GM13977 (cell line): ENCODE data around the gene PAX7.

ENCODE experiments used
- DNase-seq: peaks from one replicate; pipeline ENCODE4 v3.0.0; 2012; ENCODE audit warnings: low spot score
- in situ Hi-C: fragments of 300-500 bp; cut with MboI; formaldehyde crosslinking; loops from one replicate; pipeline ENCODE4 v1.12.0; 2022; ENCODE audit warnings: low sequenced_read_pairs, low pct_unique_long_range_greater_than_20kb, mixed read lengths, inconsistent platforms; ENCODE audit not compliant: unreplicated experiment
- TF ChIP-seq, protein P1 (sequence below): IDR thresholded peaks from 2 replicates; pipeline ENCODE4 v1.5.1; 2012; ENCODE audit warnings: mild to moderate bottlenecking, control low read depth; ENCODE audit not compliant: insufficient read depth; ENCODE audit errors: extremely low read depth, missing control alignments

PAX7 gene

DNA sequence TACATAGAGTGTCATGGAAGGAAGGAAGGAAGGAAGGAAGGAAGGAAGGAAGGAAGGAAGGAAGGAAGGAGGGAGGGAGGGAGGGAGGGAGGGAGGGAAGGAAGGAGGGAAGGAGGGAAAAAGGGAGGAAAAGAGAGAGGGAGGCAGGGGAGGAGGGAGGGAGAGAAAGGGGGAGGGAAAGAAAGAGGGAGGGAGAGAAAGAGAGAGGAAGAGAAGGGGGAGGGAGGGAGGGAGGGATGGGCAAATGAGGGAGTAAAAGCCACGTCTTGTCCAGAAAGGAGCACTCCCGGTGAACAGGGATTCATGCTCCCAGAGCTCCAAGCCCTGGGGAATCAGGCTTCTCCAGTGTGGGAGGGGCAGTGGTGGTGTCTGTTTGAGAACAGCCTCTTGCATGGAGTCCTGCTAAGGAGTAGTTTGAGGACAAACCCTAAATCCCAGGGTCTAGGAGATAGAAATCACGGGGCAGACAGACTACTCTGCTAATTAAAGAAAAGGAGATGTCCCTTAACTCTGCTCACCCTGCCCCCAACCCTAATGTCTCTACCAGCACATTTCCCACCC is 157.3 kb downstream of the PAX7 start:
- in situ Hi-C loops: no loop called here
- TF ChIP-seq, protein P1, sequence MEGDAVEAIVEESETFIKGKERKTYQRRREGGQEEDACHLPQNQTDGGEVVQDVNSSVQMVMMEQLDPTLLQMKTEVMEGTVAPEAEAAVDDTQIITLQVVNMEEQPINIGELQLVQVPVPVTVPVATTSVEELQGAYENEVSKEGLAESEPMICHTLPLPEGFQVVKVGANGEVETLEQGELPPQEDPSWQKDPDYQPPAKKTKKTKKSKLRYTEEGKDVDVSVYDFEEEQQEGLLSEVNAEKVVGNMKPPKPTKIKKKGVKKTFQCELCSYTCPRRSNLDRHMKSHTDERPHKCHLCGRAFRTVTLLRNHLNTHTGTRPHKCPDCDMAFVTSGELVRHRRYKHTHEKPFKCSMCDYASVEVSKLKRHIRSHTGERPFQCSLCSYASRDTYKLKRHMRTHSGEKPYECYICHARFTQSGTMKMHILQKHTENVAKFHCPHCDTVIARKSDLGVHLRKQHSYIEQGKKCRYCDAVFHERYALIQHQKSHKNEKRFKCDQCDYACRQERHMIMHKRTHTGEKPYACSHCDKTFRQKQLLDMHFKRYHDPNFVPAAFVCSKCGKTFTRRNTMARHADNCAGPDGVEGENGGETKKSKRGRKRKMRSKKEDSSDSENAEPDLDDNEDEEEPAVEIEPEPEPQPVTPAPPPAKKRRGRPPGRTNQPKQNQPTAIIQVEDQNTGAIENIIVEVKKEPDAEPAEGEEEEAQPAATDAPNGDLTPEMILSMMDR: no peak
- no peak for DNase-seq

- no peak for DNase-seq
- in situ Hi-C loops: no loop called here
- TF ChIP-seq, protein P1: no peak
Observed at GRCh38 chr1:18789246-18789645, 158.6 kb downstream of the PAX7 start.

- TF ChIP-seq, protein P1: no peak
- no peak for DNase-seq
- in situ Hi-C loops: no loop called here
Observed at GRCh38 chr1:18792747-18793146, 162.1 kb downstream of the PAX7 start.

DNA sequence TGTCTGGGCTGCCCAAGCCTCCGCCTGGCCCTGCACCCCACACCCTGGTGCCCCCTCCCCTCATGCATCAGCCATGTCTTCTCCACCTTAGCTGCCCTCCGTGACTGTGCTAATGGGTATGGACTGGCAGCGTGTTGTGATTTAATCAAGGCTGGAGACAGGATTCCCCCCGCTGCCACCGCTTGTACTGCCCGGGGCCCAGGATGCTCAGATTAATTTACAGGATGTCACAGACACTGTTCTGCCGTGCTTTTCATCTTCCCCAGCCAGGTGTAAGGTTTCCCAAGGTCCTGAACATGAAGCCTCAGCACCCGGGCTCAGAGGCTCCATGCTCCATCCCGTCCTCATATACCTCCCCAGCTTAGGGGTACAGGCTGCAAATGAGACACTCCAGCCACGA is 162.5 kb downstream of the PAX7 start:
- DNase-seq: no peak
- TF ChIP-seq, protein P1: no peak
- in situ Hi-C loops: no loop called here

GRCh38 chr1:18794051-18794450 is 163.4 kb downstream of the PAX7 start:
- TF ChIP-seq, protein P1: no peak
- no peak for DNase-seq
- in situ Hi-C loops: no loop called here

GRCh38 chr1:18794561-18794960 is 163.9 kb downstream of the PAX7 start:
- TF ChIP-seq, protein P1: no peak
- in situ Hi-C loops: no loop called here

DNA sequence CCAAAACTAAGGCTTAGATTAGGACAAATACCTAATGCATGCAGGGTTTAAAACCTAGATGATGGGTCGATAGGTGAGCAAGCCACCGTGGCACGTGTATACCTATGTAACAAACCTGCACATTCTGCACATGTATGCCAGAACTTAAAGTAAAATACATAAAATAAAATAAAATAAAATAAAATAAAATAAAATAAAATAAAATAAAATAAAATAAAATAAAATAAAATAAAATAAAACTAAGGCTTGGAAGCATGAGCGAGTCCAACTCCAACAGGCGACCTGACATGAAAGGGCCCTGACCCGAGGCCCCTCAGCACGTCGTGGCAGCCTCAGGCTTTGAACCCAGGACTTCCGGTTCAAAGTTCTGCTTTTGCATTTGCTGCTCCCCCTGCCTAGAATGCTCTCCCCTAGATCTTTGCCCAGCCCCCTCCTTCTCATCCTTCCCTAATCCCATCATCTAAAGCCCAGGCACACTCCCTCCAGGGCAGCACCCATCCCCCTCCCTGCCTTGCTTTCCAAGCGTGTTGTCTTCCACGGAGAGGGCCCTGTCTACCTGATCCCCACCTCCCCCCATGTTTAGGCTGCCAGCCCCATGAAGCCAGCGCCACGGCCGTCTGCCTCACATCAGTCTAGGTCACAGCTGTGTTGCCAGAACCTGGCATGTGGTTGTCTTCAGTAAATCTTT is 164.5 kb downstream of the PAX7 start:
- in situ Hi-C loops: no loop called here

More at GRCh38 chr1:18794561-18794960, 163.9 kb downstream of the PAX7 start:
- no peak for DNase-seq

More for the DNA sequence above, 164.5 kb downstream of the PAX7 start:
- TF ChIP-seq, protein P1: no peak
- no peak for DNase-seq
